22Rv1 (cell line): ENCODE data around the gene RPL13A.
"Not testable (repeated sequence)": the region's sequence is repeated elsewhere in the genome, so short reads cannot be mapped to it uniquely, and the experiment has no call there.

Experiments used
- H3K27ac ChIP-seq: fragments of 450-650 bp; 2 replicates; pipeline ENCODE4 v1.5.1; 2017
- CTCF ChIP-seq: fragments of 450-650 bp; IDR thresholded peaks from 2 replicates; pipeline ENCODE4 v1.5.1; 2017; ENCODE audit warnings: mild to moderate bottlenecking
- ZFX ChIP-seq: fragments of 450-650 bp; IDR thresholded peaks from 2 replicates; pipeline ENCODE4 v1.6.1; 2017; ENCODE audit warnings: antibody characterized with exemption, borderline replicate concordance

The RPL13A gene

DNA sequence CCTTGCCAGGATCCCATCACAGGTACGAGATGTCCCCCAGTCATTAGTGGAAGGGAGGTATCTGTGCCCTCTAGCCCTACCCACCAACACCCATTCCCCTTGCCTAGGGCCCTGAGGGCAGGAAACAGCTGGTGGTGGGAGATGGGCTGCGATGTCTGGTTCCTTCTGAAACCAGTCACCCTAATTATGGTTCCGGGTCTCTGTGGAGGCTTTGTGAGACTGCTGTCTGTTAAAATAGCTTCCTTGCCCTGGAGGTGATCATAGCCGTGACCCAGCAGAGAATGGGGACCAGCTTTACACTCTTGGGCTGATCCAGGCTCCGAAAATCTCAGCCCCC, 28.9 kb upstream of the RPL13A start:
- TF ChIP-seq CTCF: no peak
- TF ChIP-seq ZFX: no peak

GRCh38 chr19:49459388-49459787, 28.0 kb upstream of the RPL13A start:
- TF ChIP-seq CTCF: no peak
- TF ChIP-seq ZFX: no peak
- H3K27ac ChIP-seq: no peak overlapping the region

More for the DNA sequence above, 28.9 kb upstream of the RPL13A start:
- H3K27ac ChIP-seq: no peak overlapping the region

DNA sequence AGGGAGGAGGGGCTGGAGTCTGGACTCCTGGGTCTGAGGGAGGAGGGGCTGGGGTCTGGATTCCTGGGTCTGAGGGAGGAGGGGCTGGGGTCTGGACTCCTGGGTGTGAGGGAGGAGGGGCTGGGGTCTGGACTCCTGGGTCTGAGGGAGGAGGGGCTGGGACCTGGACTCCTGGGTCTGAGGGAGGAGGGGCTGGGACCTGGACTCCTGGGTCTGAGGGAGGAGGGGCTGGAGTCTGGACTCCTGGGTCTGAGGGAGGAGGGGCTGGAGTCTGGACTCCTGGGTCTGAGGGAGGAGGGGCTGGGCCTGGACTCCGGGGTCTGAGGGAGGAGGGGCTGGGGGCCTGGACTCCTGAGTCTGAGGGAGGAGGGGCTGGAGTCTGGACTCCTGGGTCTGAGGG, 26.3 kb upstream of the RPL13A start:
- H3K27ac ChIP-seq: not testable (repeated sequence)

DNA sequence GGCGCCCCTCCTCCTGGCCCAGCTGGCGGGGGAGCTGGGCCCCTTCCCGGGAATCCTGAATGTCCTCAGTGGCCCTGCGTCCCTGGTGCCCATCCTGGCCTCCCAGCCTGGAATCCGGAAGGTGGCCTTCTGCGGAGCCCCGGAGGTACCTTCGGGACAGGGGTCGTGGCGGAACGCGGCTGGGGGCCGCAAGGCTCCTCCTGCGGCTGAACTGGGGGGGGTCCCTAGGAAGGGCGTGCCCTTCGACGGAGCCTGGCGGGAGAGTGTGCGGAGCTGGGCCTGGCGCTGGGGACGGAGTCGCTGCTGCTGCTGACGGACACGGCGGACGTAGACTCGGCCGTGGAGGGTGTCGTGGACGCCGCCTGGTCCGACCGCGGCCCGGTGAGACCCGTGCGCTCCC, 25.8 kb upstream of the RPL13A start:
- no peak for TF ChIP-seq ZFX
- no peak for TF ChIP-seq CTCF
- no peak overlapping the region for H3K27ac ChIP-seq

DNA sequence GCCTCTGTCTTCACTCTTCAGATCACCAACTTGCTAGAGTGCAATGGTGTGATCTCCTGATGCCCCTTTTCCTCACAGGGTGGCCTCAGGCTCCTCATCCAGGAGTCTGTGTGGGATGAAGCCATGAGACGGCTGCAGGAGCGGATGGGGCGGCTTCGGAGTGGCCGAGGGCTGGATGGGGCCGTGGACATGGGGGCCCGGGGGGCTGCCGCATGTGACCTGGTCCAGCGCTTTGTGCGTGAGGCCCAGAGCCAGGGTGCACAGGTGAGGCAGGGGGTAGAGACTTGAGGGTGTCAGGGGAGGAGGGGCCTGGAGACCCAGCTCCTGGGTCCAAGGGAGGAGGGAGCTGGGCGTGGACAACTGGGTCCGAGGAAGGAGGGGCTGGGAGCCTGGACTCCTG, 24.9 kb upstream of the RPL13A start:
- TF ChIP-seq CTCF (no peak), ZFX (no peak)
- no peak overlapping the region for H3K27ac ChIP-seq

DNA sequence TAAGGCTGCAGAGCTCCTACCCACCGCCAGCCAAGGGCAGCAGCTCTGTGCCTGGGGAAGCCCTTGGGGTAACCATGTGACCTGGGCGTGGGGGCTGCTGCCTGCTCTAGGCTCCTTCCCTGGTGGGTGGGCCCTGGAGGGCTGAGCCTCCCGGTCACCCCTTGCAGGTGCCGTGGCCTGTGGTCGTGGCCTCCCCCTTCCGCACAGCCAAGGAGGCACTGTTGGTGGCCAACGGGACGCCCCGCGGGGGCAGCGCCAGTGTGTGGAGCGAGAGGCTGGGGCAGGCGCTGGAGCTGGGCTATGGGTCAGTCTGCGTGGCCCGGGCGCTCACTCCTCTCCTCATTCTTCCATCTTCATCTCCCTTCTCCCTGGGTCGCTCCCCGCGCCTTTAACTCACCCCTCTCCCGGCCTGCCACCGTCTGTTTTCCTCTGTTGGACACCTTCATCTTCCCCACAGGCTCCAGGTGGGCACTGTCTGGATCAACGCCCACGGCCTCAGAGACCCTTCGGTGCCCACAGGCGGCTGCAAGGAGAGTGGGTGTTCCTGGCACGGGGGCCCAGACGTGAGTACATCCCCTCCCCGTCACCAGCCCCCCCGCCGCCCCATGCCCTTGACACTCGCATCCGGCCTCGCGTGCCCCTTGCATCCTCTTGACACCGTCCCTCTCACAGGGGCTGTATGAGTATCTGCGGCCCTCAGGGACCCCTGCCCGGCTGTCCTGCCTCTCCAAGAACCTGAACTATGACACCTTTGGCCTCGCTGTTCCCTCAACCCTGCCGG, 23.3 kb upstream of the RPL13A start:
- no peak overlapping the region for H3K27ac ChIP-seq
- TF ChIP-seq ZFX (no peak), CTCF (no peak)

DNA sequence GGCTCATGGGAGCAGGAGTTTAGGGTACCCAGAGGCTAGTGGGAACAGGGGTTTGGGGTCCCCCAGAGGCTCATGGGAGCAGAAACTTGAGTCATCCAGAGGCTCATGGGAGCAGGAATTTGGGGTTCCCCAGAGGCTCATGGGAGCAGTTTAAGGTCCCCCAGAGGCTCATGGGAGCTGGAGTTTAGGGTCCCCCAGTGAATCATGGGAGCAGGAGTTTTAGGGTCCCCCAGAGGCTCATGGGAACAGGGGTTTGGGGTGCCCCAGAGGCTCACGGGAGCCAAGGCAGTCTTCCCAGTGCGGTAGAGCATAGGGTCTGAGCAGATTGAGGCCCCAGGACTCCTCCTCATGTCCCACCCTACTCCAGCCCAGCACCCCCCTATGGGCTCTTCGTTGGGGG, 22.0 kb upstream of the RPL13A start:
- H3K27ac ChIP-seq: no peak overlapping the region
- no peak for TF ChIP-seq CTCF
- TF ChIP-seq ZFX: no peak

- peak overlapping the region; percentile 67 for H3K27ac ChIP-seq
- TF ChIP-seq ZFX: no peak
- no peak for TF ChIP-seq CTCF
Measured at GRCh38 chr19:49468199-49468598, 19.2 kb upstream of the RPL13A start.
